Astrocyte of the cerebellum (primary cell): ENCODE measurements around the gene DMRTC2.
A peak's percentile ranks its signal among the peaks of the same experiment; 100 is the strongest.

Source experiments
- DNase-seq: peaks from one replicate; pipeline ENCODE4 v3.0.0-alpha.2; 2011; ENCODE audit warnings: low read depth
- H3K4me3 ChIP-seq: 2 replicates; pipeline ENCODE4 v1.5.1; 2011; ENCODE audit warnings: mild to moderate bottlenecking, low read depth, low read length, moderate library complexity
- in situ Hi-C: cut with HindIII; loops from 2 replicates; pipeline ENCODE4 v1.10.0; 2017; ENCODE audit warnings: low sequenced_read_pairs
- TF ChIP-seq, protein P1 (sequence below): IDR thresholded peaks from 2 replicates; pipeline ENCODE4 v1.5.1; 2012; ENCODE audit warnings: low read length, low read depth, moderate library complexity, mild to moderate bottlenecking; ENCODE audit errors: missing control alignments

Gene DMRTC2

DNA sequence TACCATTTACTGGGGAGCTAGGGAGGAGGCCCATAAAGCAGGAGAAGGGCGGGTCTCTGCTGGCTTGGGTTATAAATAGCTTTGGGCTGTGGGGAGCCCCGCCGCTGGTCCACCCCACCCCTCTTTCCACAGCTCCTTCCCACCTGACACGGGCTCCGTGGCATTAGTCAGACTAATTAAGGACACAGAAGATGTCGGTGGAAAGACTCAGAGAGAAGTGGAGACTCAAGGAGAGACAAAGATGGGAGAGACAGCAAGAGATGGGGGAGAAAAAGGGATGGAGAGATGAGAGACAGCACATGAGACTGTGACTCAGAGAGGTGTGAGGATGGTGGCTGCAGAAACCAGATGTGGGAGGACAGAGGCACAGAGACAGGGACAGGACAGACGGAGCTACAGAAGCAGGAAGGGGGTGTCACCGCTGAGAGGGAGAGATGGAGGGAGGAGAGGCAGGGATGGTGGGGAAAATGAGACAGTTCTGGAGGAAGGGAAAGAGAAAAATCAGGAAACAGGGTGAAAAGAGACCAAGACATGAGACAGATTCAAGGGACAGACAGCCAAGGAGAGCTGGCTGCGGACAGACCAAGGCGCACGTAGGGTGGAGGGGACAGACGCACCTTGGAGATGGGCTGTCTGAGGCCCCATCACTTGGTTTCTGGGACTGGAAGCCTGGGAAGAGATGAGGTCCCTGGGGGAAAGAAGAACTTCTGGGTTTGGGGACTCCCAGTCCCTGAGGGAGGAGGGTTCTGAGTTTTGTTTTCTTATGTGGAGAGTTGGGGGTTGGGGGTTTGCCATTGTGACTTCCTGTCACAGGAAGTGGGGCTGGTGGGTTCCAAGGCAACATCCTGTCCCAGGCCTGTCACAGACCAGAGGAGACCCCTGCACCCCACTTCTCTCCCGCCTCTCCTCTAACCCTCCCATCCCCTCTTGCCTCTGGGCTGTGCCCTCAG is 42.2 kb downstream of the DMRTC2 start:
- DNase-seq, result no peak
- no peak overlapping the region for H3K4me3 ChIP-seq
- TF ChIP-seq, protein P1, sequence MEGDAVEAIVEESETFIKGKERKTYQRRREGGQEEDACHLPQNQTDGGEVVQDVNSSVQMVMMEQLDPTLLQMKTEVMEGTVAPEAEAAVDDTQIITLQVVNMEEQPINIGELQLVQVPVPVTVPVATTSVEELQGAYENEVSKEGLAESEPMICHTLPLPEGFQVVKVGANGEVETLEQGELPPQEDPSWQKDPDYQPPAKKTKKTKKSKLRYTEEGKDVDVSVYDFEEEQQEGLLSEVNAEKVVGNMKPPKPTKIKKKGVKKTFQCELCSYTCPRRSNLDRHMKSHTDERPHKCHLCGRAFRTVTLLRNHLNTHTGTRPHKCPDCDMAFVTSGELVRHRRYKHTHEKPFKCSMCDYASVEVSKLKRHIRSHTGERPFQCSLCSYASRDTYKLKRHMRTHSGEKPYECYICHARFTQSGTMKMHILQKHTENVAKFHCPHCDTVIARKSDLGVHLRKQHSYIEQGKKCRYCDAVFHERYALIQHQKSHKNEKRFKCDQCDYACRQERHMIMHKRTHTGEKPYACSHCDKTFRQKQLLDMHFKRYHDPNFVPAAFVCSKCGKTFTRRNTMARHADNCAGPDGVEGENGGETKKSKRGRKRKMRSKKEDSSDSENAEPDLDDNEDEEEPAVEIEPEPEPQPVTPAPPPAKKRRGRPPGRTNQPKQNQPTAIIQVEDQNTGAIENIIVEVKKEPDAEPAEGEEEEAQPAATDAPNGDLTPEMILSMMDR, result no peak
- in situ Hi-C loops, result no loop called here

- TF ChIP-seq, protein P1, result peak; percentile 12
- no peak overlapping the region for H3K4me3 ChIP-seq
- in situ Hi-C loops, result no loop called here
- peak; percentile 11 for DNase-seq
Measured at GRCh38 chr19:41887711-41888382, 43.0 kb downstream of the DMRTC2 start.

DNA sequence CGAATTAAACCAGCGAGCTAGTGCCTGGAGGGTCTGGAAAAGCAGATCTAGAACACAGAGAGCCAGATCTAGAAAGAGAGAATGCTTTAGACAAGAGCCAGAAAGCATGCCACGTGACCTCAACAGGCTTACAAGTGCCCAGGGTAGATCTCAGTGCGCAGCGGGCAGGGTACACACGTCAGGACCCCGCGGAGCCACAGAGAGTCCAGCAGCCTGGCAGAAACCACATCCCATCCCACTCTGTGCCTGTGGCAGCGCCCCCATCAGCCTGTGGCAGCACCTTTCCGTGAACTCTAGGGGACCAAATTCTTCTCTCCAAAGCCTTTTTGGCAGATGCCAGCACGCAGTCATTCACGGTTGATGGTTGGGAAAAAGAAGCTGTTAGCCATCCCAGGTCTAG is 44.1 kb downstream of the DMRTC2 start:
- DNase-seq, result no peak
- in situ Hi-C loops, result no loop called here
- TF ChIP-seq, protein P1, result no peak
- no peak overlapping the region for H3K4me3 ChIP-seq

GRCh38 chr19:41889896-41890295 is 45.1 kb downstream of the DMRTC2 start:
- TF ChIP-seq, protein P1, result no peak
- in situ Hi-C loops, result no loop called here
- no peak overlapping the region for H3K4me3 ChIP-seq
- DNase-seq, result no peak

- H3K4me3 ChIP-seq, result no peak overlapping the region
- TF ChIP-seq, protein P1, result no peak
- in situ Hi-C loops, result no loop called here
- no peak for DNase-seq
Measured at GRCh38 chr19:41890936-41891335, 46.1 kb downstream of the DMRTC2 start.

- no peak overlapping the region for H3K4me3 ChIP-seq
- no peak for DNase-seq
- TF ChIP-seq, protein P1, result no peak
- in situ Hi-C loops, result no loop called here
Measured at GRCh38 chr19:41892173-41892902, 47.5 kb downstream of the DMRTC2 start.
